Tibial artery (tissue), 4 donors: ENCODE data around the gene PADI2.

Experiments used
- DNase-seq, 2 donors: peaks; one replicate each; pipeline ENCODE4 v3.0.0-alpha.2; 2019
- H3K27ac ChIP-seq, 2 donors: fragments of 200-600 bp; sonication (generic) in 1 of 2; 1 replicate in 1 of 2; 2 replicates in 1 of 2; pipeline ENCODE4 v1.5.1; 2018 to 2019; ENCODE audit warnings: mild to moderate bottlenecking in 1 of 2
- H3K27me3 ChIP-seq, 2 donors: fragments of 200-600 bp; sonication (generic) in 1 of 2; one replicate each; pipeline versions ENCODE4 v1.5.1 to v1.6.0; 2016 to 2019
- H3K36me3 ChIP-seq, 3 donors: fragments of 200-600 bp; sonication (generic) in 2 of 3; one replicate each; pipeline ENCODE4 v1.5.1; 2016 to 2019; ENCODE audit warnings: mild to moderate bottlenecking in 2 of 3
- H3K4me1 ChIP-seq, 4 donors: fragments of 200-600 bp; sonication (generic) in 2 of 4; 1 replicate in 3 of 4; 2 replicates in 1 of 4; pipeline ENCODE4 v1.5.1; 2016 to 2019
- H3K4me3 ChIP-seq, 2 donors: fragments of 200-600 bp; sonication (generic) in 1 of 2; 1 replicate in 1 of 2; 2 replicates in 1 of 2; pipeline ENCODE4 v1.5.1; 2018 to 2019; ENCODE audit warnings: mild to moderate bottlenecking in 2 of 2
- H3K9me3 ChIP-seq, 3 donors: fragments of 200-600 bp; sonication (generic) in 1 of 3; one replicate each; pipeline ENCODE4 v1.5.1; 2016 to 2019
- intact Hi-C: fragments of 100-400 bp; cut with DNase I; formaldehyde crosslinking; loops from one replicate; pipeline ENCODE4 v1.15.0; 2023; ENCODE audit warnings: low total_unique reads
- TF ChIP-seq, protein P1 (sequence below), 2 experiments: fragments of 200-600 bp in 1 of 2; fragments of 450-650 bp in 1 of 2; IDR thresholded peaks; one replicate each; pipeline ENCODE4 v1.5.1; 2017 to 2019; ENCODE audit warnings: antibody characterized with exemption in 2 of 2, mild to moderate bottlenecking in 1 of 2, moderate library complexity in 1 of 2

PADI2 gene

DNA sequence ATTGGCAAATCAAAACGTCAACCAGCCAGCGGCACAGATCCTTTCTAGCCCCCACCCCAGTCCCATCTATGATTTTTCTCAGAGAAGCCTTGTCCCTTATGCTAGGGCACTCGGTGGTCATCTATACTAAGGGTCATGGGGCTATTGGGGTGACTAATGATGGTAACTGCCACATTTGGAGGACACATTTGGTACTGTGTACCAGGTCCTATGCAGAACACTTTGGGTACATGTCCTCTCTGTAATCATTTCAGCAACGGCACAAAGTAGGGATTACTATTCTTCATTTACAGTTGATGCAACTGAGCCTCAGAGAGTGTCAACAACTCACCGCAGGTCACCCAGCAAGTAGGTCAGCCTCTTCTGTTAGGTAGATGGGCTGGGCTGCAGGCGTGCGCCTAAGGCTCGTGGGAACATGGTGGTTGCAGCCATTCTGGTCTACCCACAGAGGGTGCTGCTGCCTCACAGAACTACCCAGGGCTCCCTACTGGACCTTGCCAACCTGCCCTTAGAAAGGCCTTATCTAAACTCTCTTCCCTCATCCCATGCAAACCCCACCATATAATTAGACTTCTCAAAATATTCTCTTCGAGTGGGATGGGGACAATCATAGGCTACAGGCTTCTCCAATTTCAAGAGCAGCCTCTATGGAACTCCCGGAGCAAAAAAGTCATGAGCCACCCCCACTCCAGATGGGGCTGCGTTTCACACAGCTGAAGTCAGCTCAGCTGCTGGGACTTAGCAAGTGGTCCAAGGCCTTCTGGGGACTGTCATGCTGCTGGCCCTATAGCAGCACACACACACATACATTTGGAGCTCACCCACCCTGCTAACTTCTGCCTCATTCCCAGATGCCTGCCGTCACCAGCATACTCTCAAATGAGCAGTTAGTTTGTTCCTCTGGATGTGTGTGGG, 59.6 kb downstream of the PADI2 start:
- no peak overlapping the region for H3K4me3 ChIP-seq
- peak; percentile 27 to 63 for DNase-seq
- TF ChIP-seq, protein P1, sequence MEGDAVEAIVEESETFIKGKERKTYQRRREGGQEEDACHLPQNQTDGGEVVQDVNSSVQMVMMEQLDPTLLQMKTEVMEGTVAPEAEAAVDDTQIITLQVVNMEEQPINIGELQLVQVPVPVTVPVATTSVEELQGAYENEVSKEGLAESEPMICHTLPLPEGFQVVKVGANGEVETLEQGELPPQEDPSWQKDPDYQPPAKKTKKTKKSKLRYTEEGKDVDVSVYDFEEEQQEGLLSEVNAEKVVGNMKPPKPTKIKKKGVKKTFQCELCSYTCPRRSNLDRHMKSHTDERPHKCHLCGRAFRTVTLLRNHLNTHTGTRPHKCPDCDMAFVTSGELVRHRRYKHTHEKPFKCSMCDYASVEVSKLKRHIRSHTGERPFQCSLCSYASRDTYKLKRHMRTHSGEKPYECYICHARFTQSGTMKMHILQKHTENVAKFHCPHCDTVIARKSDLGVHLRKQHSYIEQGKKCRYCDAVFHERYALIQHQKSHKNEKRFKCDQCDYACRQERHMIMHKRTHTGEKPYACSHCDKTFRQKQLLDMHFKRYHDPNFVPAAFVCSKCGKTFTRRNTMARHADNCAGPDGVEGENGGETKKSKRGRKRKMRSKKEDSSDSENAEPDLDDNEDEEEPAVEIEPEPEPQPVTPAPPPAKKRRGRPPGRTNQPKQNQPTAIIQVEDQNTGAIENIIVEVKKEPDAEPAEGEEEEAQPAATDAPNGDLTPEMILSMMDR (IDR thresholded peaks at IDR 0.05) = peak; percentile 51 to 54
- no peak overlapping the region for H3K27ac ChIP-seq
- intact Hi-C loops = loop anchor here (5.0 kb wide), 1 partner anchor 178 kb away; no protein-coding TSS in a partner anchor
- H3K36me3 ChIP-seq = no peaks in the 10 kb centered on the region
- no peaks in the 10 kb centered on the region for H3K27me3 ChIP-seq
- H3K4me1 ChIP-seq = peaks cover 0 to 2% (median under 1%) of the 10 kb centered on the region in 4 donors
- H3K9me3 ChIP-seq = no peaks in the 10 kb centered on the region

DNA sequence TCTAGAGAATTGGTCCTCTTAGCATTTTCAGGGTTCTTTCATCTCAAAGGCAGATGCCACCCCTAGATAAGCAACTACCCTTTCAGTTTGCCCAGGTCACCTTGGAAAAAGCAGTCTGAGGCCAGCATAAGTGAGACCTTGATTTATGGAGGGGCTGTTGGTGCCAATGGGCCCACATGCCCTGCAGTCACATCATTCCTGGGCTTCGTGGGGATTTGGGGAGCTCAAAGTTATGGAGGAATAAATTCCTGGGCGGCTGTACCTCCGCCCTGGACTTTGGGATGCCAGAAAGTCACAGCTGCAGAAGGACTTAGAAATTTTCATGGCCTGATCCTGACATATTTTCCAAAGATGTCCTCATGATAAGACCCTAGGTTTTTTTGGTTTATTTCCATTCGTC, 62.7 kb downstream of the PADI2 start:
- Histone ChIP-seq H3K36me3 (no peaks in the 10 kb centered on the region), H3K27me3 (no peaks in the 10 kb centered on the region), H3K9me3 (no peaks in the 10 kb centered on the region), H3K4me1 (peaks cover 0 to 23% (median 18%) of the 10 kb centered on the region in 4 donors), H3K27ac (no peak overlapping the region), H3K4me3 (no peak overlapping the region)
- DNase-seq = peak in 1 of 2 donors; percentile 47
- intact Hi-C loops = loop anchor here (5.0 kb wide), 1 partner anchor 181 kb away; no protein-coding TSS in a partner anchor
- TF ChIP-seq, protein P1 (IDR thresholded peaks at IDR 0.05) = no peak

- no peak overlapping the region for H3K27ac ChIP-seq
- intact Hi-C loops = loop anchor here (5.0 kb wide), 1 partner anchor 182 kb away; no protein-coding TSS in a partner anchor
- H3K9me3 ChIP-seq = no peaks in the 10 kb centered on the region
Observed at GRCh38 chr1:17055801-17056200, 63.5 kb downstream of the PADI2 start.

GRCh38 chr1:17053685-17054410, 65.4 kb downstream of the PADI2 start, which contains the start of gene SDHB:
TSS of gene SDHB (minus strand) at chr1:17054032. CDS start at chr1:17054019, 13 bp downstream.
- peak within 1 kb of the TSS; percentile 84 to 90 for H3K27ac ChIP-seq
- no peaks in the 10 kb centered on the region for H3K9me3 ChIP-seq
- H3K4me1 ChIP-seq = peaks cover 0 to 29% (median 20%) of the 10 kb centered on the region in 4 donors
- TF ChIP-seq, protein P1 (IDR thresholded peaks at IDR 0.05) = no peak
- H3K36me3 ChIP-seq = peaks cover 0 to 17% (median 11%) of the 10 kb centered on the region in 3 donors
- intact Hi-C loops = no loop called here
- H3K4me3 ChIP-seq = peak within 1 kb of the TSS; percentile 71 to 77
- H3K27me3 ChIP-seq = no peaks in the 10 kb centered on the region
- peak; percentile 99 for DNase-seq

More at GRCh38 chr1:17055801-17056200, 63.5 kb downstream of the PADI2 start:
- TF ChIP-seq, protein P1 (IDR thresholded peaks at IDR 0.05) = no peak
- peak in 1 of 2 donors; percentile 55 for DNase-seq
- H3K4me1 ChIP-seq = peaks cover 0 to 29% (median 20%) of the 10 kb centered on the region in 4 donors
- no peaks in the 10 kb centered on the region for H3K36me3 ChIP-seq
- no peak overlapping the region for H3K4me3 ChIP-seq
- no peaks in the 10 kb centered on the region for H3K27me3 ChIP-seq

GRCh38 chr1:17053086-17053684, 66.1 kb downstream of the PADI2 start:
- H3K36me3 ChIP-seq = peaks cover 0 to 17% (median 11%) of the 10 kb centered on the region in 3 donors
- H3K27ac ChIP-seq = peak overlapping the region; percentile 84 to 90
- TF ChIP-seq, protein P1 (IDR thresholded peaks at IDR 0.05) = no peak
- no peaks in the 10 kb centered on the region for H3K9me3 ChIP-seq
- H3K27me3 ChIP-seq = no peaks in the 10 kb centered on the region
- peak overlapping the region; percentile 71 to 77 for H3K4me3 ChIP-seq
- intact Hi-C loops = no loop called here
- no peak for DNase-seq
- H3K4me1 ChIP-seq = peaks cover 0 to 29% (median 20%) of the 10 kb centered on the region in 4 donors
